ENCODE data around the gene ASIC2. TPM values are rescaled to one million over a fixed set of nuclear protein-coding genes. Genes with fewer than 3 reads are reported as not detected.

Gene ASIC2
- total RNA-seq, 1 experiment from 2014 or later: 4.1 TPM

DNA sequence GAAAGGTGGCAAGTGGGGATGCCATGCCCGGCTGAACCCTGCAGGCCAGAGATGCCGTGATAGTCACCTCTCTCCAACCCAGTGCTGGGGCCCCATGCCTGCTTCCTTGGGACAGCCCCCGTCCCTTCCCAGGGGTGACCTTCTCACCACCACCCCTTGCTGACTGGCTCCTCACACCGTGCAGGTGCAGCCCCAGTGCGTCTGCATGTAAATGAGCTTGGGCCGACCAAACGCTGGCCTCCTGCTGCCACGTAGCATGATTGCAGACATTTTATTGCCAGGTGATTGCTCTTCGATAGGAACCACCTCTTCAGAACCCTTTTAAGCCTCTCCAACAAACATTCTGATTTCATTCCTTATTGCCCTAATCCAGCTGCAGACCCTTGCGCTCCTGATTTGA is 32.5 kb downstream of the ASIC2 start:
- intact Hi-C loops (cut with micrococcal nuclease; ENCODE audit: unreplicated experiment): no loop called here
- H3K36me3 ChIP-seq (ENCODE audit: control insufficient read depth, insufficient read depth, low read length): no peaks in the 10 kb centered on the region
- no peaks in the 10 kb centered on the region for H3K27me3 ChIP-seq (ENCODE audit: control insufficient read depth, insufficient read depth, low read length)
- no peak for TF ChIP-seq TCF7L2 (IDR thresholded peaks at IDR 0.05; ENCODE audit: low read depth, low read length)
- no peak for TF ChIP-seq POLR2AphosphoS5 (IDR thresholded peaks at IDR 0.05; ENCODE audit: low read depth, low read length)
- TF ChIP-seq, protein P1, sequence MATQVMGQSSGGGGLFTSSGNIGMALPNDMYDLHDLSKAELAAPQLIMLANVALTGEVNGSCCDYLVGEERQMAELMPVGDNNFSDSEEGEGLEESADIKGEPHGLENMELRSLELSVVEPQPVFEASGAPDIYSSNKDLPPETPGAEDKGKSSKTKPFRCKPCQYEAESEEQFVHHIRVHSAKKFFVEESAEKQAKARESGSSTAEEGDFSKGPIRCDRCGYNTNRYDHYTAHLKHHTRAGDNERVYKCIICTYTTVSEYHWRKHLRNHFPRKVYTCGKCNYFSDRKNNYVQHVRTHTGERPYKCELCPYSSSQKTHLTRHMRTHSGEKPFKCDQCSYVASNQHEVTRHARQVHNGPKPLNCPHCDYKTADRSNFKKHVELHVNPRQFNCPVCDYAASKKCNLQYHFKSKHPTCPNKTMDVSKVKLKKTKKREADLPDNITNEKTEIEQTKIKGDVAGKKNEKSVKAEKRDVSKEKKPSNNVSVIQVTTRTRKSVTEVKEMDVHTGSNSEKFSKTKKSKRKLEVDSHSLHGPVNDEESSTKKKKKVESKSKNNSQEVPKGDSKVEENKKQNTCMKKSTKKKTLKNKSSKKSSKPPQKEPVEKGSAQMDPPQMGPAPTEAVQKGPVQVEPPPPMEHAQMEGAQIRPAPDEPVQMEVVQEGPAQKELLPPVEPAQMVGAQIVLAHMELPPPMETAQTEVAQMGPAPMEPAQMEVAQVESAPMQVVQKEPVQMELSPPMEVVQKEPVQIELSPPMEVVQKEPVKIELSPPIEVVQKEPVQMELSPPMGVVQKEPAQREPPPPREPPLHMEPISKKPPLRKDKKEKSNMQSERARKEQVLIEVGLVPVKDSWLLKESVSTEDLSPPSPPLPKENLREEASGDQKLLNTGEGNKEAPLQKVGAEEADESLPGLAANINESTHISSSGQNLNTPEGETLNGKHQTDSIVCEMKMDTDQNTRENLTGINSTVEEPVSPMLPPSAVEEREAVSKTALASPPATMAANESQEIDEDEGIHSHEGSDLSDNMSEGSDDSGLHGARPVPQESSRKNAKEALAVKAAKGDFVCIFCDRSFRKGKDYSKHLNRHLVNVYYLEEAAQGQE (IDR thresholded peaks at IDR 0.05; ENCODE audit: insufficient read depth in 1 of 2, low read depth in 2 of 2, low read length in 1 of 2): no peak
- TF ChIP-seq SIN3A (IDR thresholded peaks at IDR 0.05; ENCODE audit: borderline replicate concordance, insufficient read depth, low read depth, low read length): no peak
- TF ChIP-seq, protein P2, sequence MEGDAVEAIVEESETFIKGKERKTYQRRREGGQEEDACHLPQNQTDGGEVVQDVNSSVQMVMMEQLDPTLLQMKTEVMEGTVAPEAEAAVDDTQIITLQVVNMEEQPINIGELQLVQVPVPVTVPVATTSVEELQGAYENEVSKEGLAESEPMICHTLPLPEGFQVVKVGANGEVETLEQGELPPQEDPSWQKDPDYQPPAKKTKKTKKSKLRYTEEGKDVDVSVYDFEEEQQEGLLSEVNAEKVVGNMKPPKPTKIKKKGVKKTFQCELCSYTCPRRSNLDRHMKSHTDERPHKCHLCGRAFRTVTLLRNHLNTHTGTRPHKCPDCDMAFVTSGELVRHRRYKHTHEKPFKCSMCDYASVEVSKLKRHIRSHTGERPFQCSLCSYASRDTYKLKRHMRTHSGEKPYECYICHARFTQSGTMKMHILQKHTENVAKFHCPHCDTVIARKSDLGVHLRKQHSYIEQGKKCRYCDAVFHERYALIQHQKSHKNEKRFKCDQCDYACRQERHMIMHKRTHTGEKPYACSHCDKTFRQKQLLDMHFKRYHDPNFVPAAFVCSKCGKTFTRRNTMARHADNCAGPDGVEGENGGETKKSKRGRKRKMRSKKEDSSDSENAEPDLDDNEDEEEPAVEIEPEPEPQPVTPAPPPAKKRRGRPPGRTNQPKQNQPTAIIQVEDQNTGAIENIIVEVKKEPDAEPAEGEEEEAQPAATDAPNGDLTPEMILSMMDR (IDR thresholded peaks at IDR 0.05): no peak
- no peak for ATAC-seq
- H3K9me3 ChIP-seq (ENCODE audit: control insufficient read depth, insufficient read depth, low read depth, low read length): no peaks in the 10 kb centered on the region
- ChIA-PET POLR2A (no interaction called here), CTCF (no interaction called here)
- no peaks in the 10 kb centered on the region for H3K4me1 ChIP-seq (ENCODE audit: control insufficient read depth, insufficient read depth, low read length)
- DNase-seq (ENCODE audit: low read depth, low spot score): no peak
- H3K4me3 ChIP-seq (ENCODE audit: low read depth in 2 of 2, low read length in 2 of 2): no peak overlapping the region
- H3K27ac ChIP-seq (ENCODE audit: low read length): no peak overlapping the region
- BruUV-seq (replicated peaks): no TSS peak
- in situ Hi-C loops (cut with HindIII; ENCODE audit: low pct_unique_long_range_greater_than_20kb, low sequenced_read_pairs): no loop called here

DNA sequence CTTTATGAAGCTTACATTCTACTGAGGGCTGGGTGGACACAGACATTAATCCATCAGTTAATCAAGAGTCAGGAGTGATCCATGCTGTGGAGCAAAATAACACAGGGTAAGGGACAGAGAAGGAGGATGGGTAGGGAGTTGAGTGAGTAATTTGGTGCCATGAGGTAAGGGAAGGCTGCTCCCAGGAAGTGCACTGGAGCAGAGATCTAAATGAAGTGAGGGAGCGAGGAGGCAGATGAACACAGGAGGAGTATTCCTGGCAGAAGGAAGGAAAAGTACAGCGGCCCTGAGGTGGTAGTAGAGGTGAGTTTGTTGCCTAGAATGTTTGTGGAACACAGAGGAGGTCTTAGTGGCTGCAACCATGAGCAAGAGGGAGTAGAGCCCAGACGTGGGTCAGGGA is 34.8 kb downstream of the ASIC2 start:
- Histone ChIP-seq H3K36me3 (ENCODE audit: control insufficient read depth, insufficient read depth, low read length) (no peaks in the 10 kb centered on the region), H3K9me3 (ENCODE audit: control insufficient read depth, insufficient read depth, low read depth, low read length) (no peaks in the 10 kb centered on the region), H3K4me3 (ENCODE audit: low read depth in 2 of 2, low read length in 2 of 2) (no peak overlapping the region), H3K27ac (ENCODE audit: low read length) (no peak overlapping the region), H3K27me3 (ENCODE audit: control insufficient read depth, insufficient read depth, low read length) (no peaks in the 10 kb centered on the region), H3K4me1 (ENCODE audit: control insufficient read depth, insufficient read depth, low read length) (no peaks in the 10 kb centered on the region)
- DNase-seq (ENCODE audit: low read depth, low spot score) (no peak), ATAC-seq (no peak)
- in situ Hi-C loops (cut with HindIII; ENCODE audit: low pct_unique_long_range_greater_than_20kb, low sequenced_read_pairs): no loop called here
- intact Hi-C loops (cut with micrococcal nuclease; ENCODE audit: unreplicated experiment): no loop called here
- BruUV-seq (replicated peaks): no TSS peak
- TF ChIP-seq, protein P2 (IDR thresholded peaks at IDR 0.05): no peak
- TF ChIP-seq SIN3A (IDR thresholded peaks at IDR 0.05; ENCODE audit: borderline replicate concordance, insufficient read depth, low read depth, low read length) (no peak), TCF7L2 (IDR thresholded peaks at IDR 0.05; ENCODE audit: low read depth, low read length) (no peak), POLR2AphosphoS5 (IDR thresholded peaks at IDR 0.05; ENCODE audit: low read depth, low read length) (no peak)
- TF ChIP-seq, protein P1 (IDR thresholded peaks at IDR 0.05; ENCODE audit: insufficient read depth in 1 of 2, low read depth in 2 of 2, low read length in 1 of 2): no peak
- POLR2A ChIA-PET: no interaction called here
- CTCF ChIA-PET: no interaction called here

All from Panc1 (cell line).